ENCODE measurements around the gene SPTBN4.

Gene SPTBN4

GRCh38 chr19:40576151-40576584 is 109.4 kb downstream of the SPTBN4 start:
- H3K4me3 ChIP-seq (ENCODE audit: low read depth in 1 of 2, low read length in 2 of 2), result peak overlapping the region in 1 of 2 donors; percentile 95
- no peaks in the 10 kb centered on the region for H3K27me3 ChIP-seq (ENCODE audit: control insufficient read depth in 1 of 2, insufficient read depth in 2 of 2, low read length in 2 of 2)
- H3K9me3 ChIP-seq (ENCODE audit: low read length), result no peaks in the 10 kb centered on the region
- H3K9ac ChIP-seq (ENCODE audit: low read length), result no peak overlapping the region
- peaks cover 13% of the 10 kb centered on the region for H3K36me3 ChIP-seq (ENCODE audit: insufficient read depth, low read length)
- no peak overlapping the region for H3K27ac ChIP-seq (ENCODE audit: low read depth, low read length)
- peaks cover 13% of the 10 kb centered on the region for H3K4me1 ChIP-seq (ENCODE audit: insufficient read depth, low read length)

GRCh38 chr19:40576585-40577451 is 110.0 kb downstream of the SPTBN4 start, which contains the start of gene SHKBP1:
Gene SHKBP1 (plus strand): TSS chr19:40576873. CDS start chr19:40576900, 27 bp downstream.
- Histone ChIP-seq H3K27ac (ENCODE audit: low read depth, low read length) (peak within 1 kb of the TSS; percentile 88), H3K4me1 (ENCODE audit: insufficient read depth, low read length) (peaks cover 13% of the 10 kb centered on the region), H3K4me3 (ENCODE audit: low read depth in 1 of 2, low read length in 2 of 2) (peak within 1 kb of the TSS; percentile 80 to 95), H3K36me3 (ENCODE audit: insufficient read depth, low read length) (peaks cover 17% of the 10 kb centered on the region), H3K9ac (ENCODE audit: low read length) (peak within 1 kb of the TSS; percentile 46), H3K9me3 (ENCODE audit: low read length) (no peaks in the 10 kb centered on the region), H3K27me3 (ENCODE audit: control insufficient read depth in 1 of 2, insufficient read depth in 2 of 2, low read length in 2 of 2) (no peaks in the 10 kb centered on the region)

GRCh38 chr19:40578442-40578908 is 111.7 kb downstream of the SPTBN4 start:
- H3K27me3 ChIP-seq (ENCODE audit: control insufficient read depth in 1 of 2, insufficient read depth in 2 of 2, low read length in 2 of 2), result no peaks in the 10 kb centered on the region
- H3K36me3 ChIP-seq (ENCODE audit: insufficient read depth, low read length), result peaks cover 23% of the 10 kb centered on the region
- no peak overlapping the region for H3K4me3 ChIP-seq (ENCODE audit: low read depth in 1 of 2, low read length in 2 of 2)
- H3K27ac ChIP-seq (ENCODE audit: low read depth, low read length), result no peak overlapping the region
- no peaks in the 10 kb centered on the region for H3K9me3 ChIP-seq (ENCODE audit: low read length)
- no peak overlapping the region for H3K9ac ChIP-seq (ENCODE audit: low read length)
- peaks cover 13% of the 10 kb centered on the region for H3K4me1 ChIP-seq (ENCODE audit: insufficient read depth, low read length)

- Histone ChIP-seq H3K27ac (ENCODE audit: low read depth, low read length) (no peak overlapping the region), H3K27me3 (ENCODE audit: control insufficient read depth in 1 of 2, insufficient read depth in 2 of 2, low read length in 2 of 2) (no peaks in the 10 kb centered on the region), H3K36me3 (ENCODE audit: insufficient read depth, low read length) (peaks cover 23% of the 10 kb centered on the region), H3K9ac (ENCODE audit: low read length) (no peak overlapping the region), H3K4me1 (ENCODE audit: insufficient read depth, low read length) (peaks cover 13% of the 10 kb centered on the region), H3K4me3 (ENCODE audit: low read depth in 1 of 2, low read length in 2 of 2) (no peak overlapping the region), H3K9me3 (ENCODE audit: low read length) (no peaks in the 10 kb centered on the region)
Observed at GRCh38 chr19:40580619-40581018, 113.8 kb downstream of the SPTBN4 start.

GRCh38 chr19:40581531-40581930 is 114.7 kb downstream of the SPTBN4 start:
- no peaks in the 10 kb centered on the region for H3K27me3 ChIP-seq (ENCODE audit: control insufficient read depth in 1 of 2, insufficient read depth in 2 of 2, low read length in 2 of 2)
- peaks cover 23% of the 10 kb centered on the region for H3K36me3 ChIP-seq (ENCODE audit: insufficient read depth, low read length)
- no peak overlapping the region for H3K4me3 ChIP-seq (ENCODE audit: low read depth in 1 of 2, low read length in 2 of 2)
- H3K9ac ChIP-seq (ENCODE audit: low read length), result no peak overlapping the region
- H3K9me3 ChIP-seq (ENCODE audit: low read length), result no peaks in the 10 kb centered on the region
- no peak overlapping the region for H3K27ac ChIP-seq (ENCODE audit: low read depth, low read length)
- peaks cover 9% of the 10 kb centered on the region for H3K4me1 ChIP-seq (ENCODE audit: insufficient read depth, low read length)

- Histone ChIP-seq H3K4me3 (ENCODE audit: low read depth in 1 of 2, low read length in 2 of 2) (no peak overlapping the region), H3K9ac (ENCODE audit: low read length) (no peak overlapping the region), H3K36me3 (ENCODE audit: insufficient read depth, low read length) (peaks cover 23% of the 10 kb centered on the region), H3K27ac (ENCODE audit: low read depth, low read length) (no peak overlapping the region), H3K27me3 (ENCODE audit: control insufficient read depth in 1 of 2, insufficient read depth in 2 of 2, low read length in 2 of 2) (no peaks in the 10 kb centered on the region), H3K9me3 (ENCODE audit: low read length) (no peaks in the 10 kb centered on the region), H3K4me1 (ENCODE audit: insufficient read depth, low read length) (peaks cover 9% of the 10 kb centered on the region)
Observed at GRCh38 chr19:40582467-40582866, 115.7 kb downstream of the SPTBN4 start.

GRCh38 chr19:40583283-40583682 is 116.5 kb downstream of the SPTBN4 start:
- Histone ChIP-seq H3K27ac (ENCODE audit: low read depth, low read length) (no peak overlapping the region), H3K9ac (ENCODE audit: low read length) (no peak overlapping the region), H3K4me1 (ENCODE audit: insufficient read depth, low read length) (peaks cover 1% of the 10 kb centered on the region), H3K9me3 (ENCODE audit: low read length) (no peaks in the 10 kb centered on the region), H3K27me3 (ENCODE audit: control insufficient read depth in 1 of 2, insufficient read depth in 2 of 2, low read length in 2 of 2) (no peaks in the 10 kb centered on the region), H3K4me3 (ENCODE audit: low read depth in 1 of 2, low read length in 2 of 2) (no peak overlapping the region), H3K36me3 (ENCODE audit: insufficient read depth, low read length) (peaks cover 23% of the 10 kb centered on the region)

GRCh38 chr19:40584007-40584406 is 117.2 kb downstream of the SPTBN4 start:
- no peaks in the 10 kb centered on the region for H3K9me3 ChIP-seq (ENCODE audit: low read length)
- no peaks in the 10 kb centered on the region for H3K4me1 ChIP-seq (ENCODE audit: insufficient read depth, low read length)
- no peak overlapping the region for H3K9ac ChIP-seq (ENCODE audit: low read length)
- no peak overlapping the region for H3K27ac ChIP-seq (ENCODE audit: low read depth, low read length)
- H3K36me3 ChIP-seq (ENCODE audit: insufficient read depth, low read length), result peaks cover 23% of the 10 kb centered on the region
- no peaks in the 10 kb centered on the region for H3K27me3 ChIP-seq (ENCODE audit: control insufficient read depth in 1 of 2, insufficient read depth in 2 of 2, low read length in 2 of 2)
- H3K4me3 ChIP-seq (ENCODE audit: low read depth in 1 of 2, low read length in 2 of 2), result no peak overlapping the region

GRCh38 chr19:40585241-40585981 is 118.6 kb downstream of the SPTBN4 start:
- Histone ChIP-seq H3K9ac (ENCODE audit: low read length) (no peak overlapping the region), H3K4me1 (ENCODE audit: insufficient read depth, low read length) (no peaks in the 10 kb centered on the region), H3K9me3 (ENCODE audit: low read length) (no peaks in the 10 kb centered on the region), H3K36me3 (ENCODE audit: insufficient read depth, low read length) (peaks cover 17% of the 10 kb centered on the region), H3K27me3 (ENCODE audit: control insufficient read depth in 1 of 2, insufficient read depth in 2 of 2, low read length in 2 of 2) (no peaks in the 10 kb centered on the region), H3K4me3 (ENCODE audit: low read depth in 1 of 2, low read length in 2 of 2) (no peak overlapping the region), H3K27ac (ENCODE audit: low read depth, low read length) (no peak overlapping the region)

- no peak overlapping the region for H3K27ac ChIP-seq (ENCODE audit: low read depth, low read length)
- H3K27me3 ChIP-seq (ENCODE audit: control insufficient read depth in 1 of 2, insufficient read depth in 2 of 2, low read length in 2 of 2), result no peaks in the 10 kb centered on the region
- H3K9ac ChIP-seq (ENCODE audit: low read length), result no peak overlapping the region
- H3K36me3 ChIP-seq (ENCODE audit: insufficient read depth, low read length), result peaks cover 11% of the 10 kb centered on the region
- no peak overlapping the region for H3K4me3 ChIP-seq (ENCODE audit: low read depth in 1 of 2, low read length in 2 of 2)
- H3K9me3 ChIP-seq (ENCODE audit: low read length), result no peaks in the 10 kb centered on the region
- H3K4me1 ChIP-seq (ENCODE audit: insufficient read depth, low read length), result no peaks in the 10 kb centered on the region
Observed at GRCh38 chr19:40585982-40586422, 119.2 kb downstream of the SPTBN4 start.

GRCh38 chr19:40586611-40587010 is 119.8 kb downstream of the SPTBN4 start:
- no peak overlapping the region for H3K27ac ChIP-seq (ENCODE audit: low read depth, low read length)
- no peak overlapping the region for H3K4me3 ChIP-seq (ENCODE audit: low read depth in 1 of 2, low read length in 2 of 2)
- H3K4me1 ChIP-seq (ENCODE audit: insufficient read depth, low read length), result no peaks in the 10 kb centered on the region
- H3K27me3 ChIP-seq (ENCODE audit: control insufficient read depth in 1 of 2, insufficient read depth in 2 of 2, low read length in 2 of 2), result no peaks in the 10 kb centered on the region
- peaks cover 8% of the 10 kb centered on the region for H3K36me3 ChIP-seq (ENCODE audit: insufficient read depth, low read length)
- H3K9ac ChIP-seq (ENCODE audit: low read length), result no peak overlapping the region
- H3K9me3 ChIP-seq (ENCODE audit: low read length), result no peaks in the 10 kb centered on the region
